ENCODE measurements around the gene ISLR. TPM values are rescaled to one million over a fixed set of nuclear protein-coding genes. Genes with fewer than 3 reads are reported as not detected.

ISLR gene
- total and polyA plus RNA-seq, 10 donors: 13.4 to 69.4 (median 24.0) TPM

GRCh38 chr15:74217907-74218885 is 44.7 kb downstream of the ISLR start:
- no peak for DNase-seq
- 87 to 95% (median 91%) methylated on average over 10 to 16 of the region's 16 CpGs for WGBS, 5 donors
- intact Hi-C loops (cut with DNase I; ENCODE audit: low total_unique reads): no loop called here
- Histone ChIP-seq H3K27me3 (replicated peaks in 1 of 7) (peaks cover 0 to 53% (median 0%) of the 10 kb centered on the region in 7 donors), H3K27ac (no peak overlapping the region), H3K4me3 (no peak overlapping the region), H3K4me1 (peaks cover 0 to 6% (median 0%) of the 10 kb centered on the region in 6 donors), H3K9me3 (no peaks in the 10 kb centered on the region), H3K36me3 (no peaks in the 10 kb centered on the region)
- TF ChIP-seq POLR2AphosphoS5 (IDR thresholded peaks at IDR 0.05) (no peak), POLR2A (IDR thresholded peaks at IDR 0.05) (no peak)
- TF ChIP-seq, protein P1, sequence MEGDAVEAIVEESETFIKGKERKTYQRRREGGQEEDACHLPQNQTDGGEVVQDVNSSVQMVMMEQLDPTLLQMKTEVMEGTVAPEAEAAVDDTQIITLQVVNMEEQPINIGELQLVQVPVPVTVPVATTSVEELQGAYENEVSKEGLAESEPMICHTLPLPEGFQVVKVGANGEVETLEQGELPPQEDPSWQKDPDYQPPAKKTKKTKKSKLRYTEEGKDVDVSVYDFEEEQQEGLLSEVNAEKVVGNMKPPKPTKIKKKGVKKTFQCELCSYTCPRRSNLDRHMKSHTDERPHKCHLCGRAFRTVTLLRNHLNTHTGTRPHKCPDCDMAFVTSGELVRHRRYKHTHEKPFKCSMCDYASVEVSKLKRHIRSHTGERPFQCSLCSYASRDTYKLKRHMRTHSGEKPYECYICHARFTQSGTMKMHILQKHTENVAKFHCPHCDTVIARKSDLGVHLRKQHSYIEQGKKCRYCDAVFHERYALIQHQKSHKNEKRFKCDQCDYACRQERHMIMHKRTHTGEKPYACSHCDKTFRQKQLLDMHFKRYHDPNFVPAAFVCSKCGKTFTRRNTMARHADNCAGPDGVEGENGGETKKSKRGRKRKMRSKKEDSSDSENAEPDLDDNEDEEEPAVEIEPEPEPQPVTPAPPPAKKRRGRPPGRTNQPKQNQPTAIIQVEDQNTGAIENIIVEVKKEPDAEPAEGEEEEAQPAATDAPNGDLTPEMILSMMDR (IDR thresholded peaks at IDR 0.05 in 8 of 11, conservative IDR thresholded peaks at IDR 0.05 in 3 of 11): no peak

DNA sequence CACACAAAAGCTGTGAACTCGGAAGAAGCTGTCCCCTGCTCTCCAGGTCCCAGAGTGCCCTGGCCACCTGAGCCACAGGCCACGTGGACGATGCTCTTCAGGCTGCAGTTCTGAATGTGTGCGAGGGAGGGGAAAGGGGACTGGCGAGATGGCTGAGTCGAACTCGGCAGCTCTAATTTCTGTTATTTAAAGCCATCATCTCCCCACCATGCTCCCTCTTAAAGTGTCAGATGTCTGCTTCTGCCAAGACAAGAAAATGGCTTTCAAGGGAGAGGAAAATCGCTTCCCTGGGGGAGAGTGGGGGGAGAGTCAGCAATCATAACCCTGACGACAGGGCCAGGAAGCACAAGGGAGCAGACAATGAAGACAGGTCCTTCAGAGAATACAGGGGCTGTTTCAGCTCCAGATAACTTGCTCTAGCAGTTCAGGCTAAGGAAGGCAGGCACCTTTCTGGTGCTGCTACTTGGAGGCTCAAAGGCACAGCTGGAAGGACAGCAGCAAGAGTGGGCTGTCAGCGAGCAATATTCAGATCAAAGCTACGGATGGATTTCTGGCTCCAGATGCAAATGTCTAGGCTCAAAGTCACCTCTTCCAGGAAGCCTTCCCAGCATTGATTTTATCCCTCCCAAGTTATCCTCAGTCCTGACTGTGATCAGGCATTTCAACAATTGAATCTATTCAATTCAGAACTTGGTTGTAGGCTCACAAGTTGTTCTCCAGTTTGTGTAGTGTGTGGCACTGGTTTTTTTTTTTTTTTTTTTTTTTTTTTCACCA is 47.2 kb downstream of the ISLR start:
- Histone ChIP-seq H3K27ac (no peak overlapping the region), H3K27me3 (replicated peaks in 1 of 7) (peaks cover 0 to 57% (median 0%) of the 10 kb centered on the region in 7 donors), H3K4me1 (peaks cover 0 to 6% (median 0%) of the 10 kb centered on the region in 6 donors), H3K9me3 (no peaks in the 10 kb centered on the region), H3K4me3 (no peak overlapping the region), H3K36me3 (no peaks in the 10 kb centered on the region)
- DNase-seq: no peak
- 66 to 76% (median 71%) methylated on average over 9 to 11 of the region's 11 CpGs for WGBS, 5 donors
- intact Hi-C loops (cut with DNase I; ENCODE audit: low total_unique reads): no loop called here
- TF ChIP-seq POLR2A (IDR thresholded peaks at IDR 0.05) (no peak), POLR2AphosphoS5 (IDR thresholded peaks at IDR 0.05) (no peak)
- TF ChIP-seq, protein P1 (IDR thresholded peaks at IDR 0.05 in 8 of 11, conservative IDR thresholded peaks at IDR 0.05 in 3 of 11): no peak

DNA sequence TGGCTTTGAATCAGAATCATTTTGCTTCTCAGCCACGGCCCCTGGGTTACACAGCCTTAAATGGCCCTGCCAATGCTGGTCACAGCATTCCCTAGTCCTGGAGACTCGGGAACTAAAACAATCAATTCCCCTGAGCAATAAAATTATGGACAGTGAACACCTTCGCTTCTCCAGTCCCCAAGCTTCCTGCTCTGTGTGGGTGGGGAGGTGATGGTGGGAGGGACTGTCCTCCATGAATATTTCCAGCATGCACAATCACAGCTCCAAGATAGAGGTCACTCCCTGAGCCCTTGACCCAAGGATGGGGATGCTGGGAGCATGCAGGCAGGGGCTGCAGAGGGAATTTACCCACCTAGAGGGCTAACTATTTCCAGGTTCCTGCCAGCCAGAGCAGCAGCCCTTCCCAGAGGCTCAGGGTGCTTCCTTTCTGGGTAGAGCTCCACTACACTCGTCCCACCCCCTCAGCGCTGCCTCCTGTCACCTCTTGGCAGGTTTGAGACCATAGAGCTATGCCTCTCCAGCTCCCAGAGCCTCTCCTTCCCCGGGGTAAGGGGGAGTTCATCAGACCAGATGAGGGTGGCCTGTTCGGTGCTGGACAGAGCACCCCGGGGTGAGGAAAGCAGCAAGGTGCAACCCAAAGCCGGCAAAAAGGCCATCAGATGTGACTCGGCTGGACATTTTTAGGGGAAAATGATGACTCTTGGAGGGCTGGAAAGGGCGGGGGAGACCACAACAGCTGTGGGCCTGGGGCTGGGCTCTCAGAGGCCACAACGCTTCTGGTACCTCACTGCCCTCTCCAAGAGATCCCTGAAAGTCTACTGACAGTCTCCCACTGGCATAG is 48.1 kb downstream of the ISLR start:
- peaks cover 0 to 58% (median 0%) of the 10 kb centered on the region in 7 donors for H3K27me3 ChIP-seq (replicated peaks in 1 of 7)
- H3K27ac ChIP-seq: no peak overlapping the region
- no peaks in the 10 kb centered on the region for H3K9me3 ChIP-seq
- TF ChIP-seq POLR2AphosphoS5 (IDR thresholded peaks at IDR 0.05): no peak
- no peak for TF ChIP-seq POLR2A (IDR thresholded peaks at IDR 0.05)
- TF ChIP-seq, protein P1 (IDR thresholded peaks at IDR 0.05 in 8 of 11, conservative IDR thresholded peaks at IDR 0.05 in 3 of 11): no peak
- WGBS, 5 donors: 45 to 54% (median 47%) methylated on average over 12 of the region's 12 CpGs
- no peak for DNase-seq
- intact Hi-C loops (cut with DNase I; ENCODE audit: low total_unique reads): no loop called here
- H3K36me3 ChIP-seq: no peaks in the 10 kb centered on the region
- no peak overlapping the region for H3K4me3 ChIP-seq
- peaks cover 0 to 6% (median 0%) of the 10 kb centered on the region in 6 donors for H3K4me1 ChIP-seq
